IMR-90 (cell line): ENCODE data around the gene ARX. TPM values are rescaled to one million over a fixed set of nuclear protein-coding genes. Genes with fewer than 3 reads are reported as not detected.

Experiments used
- ATAC-seq: fragments of 200-7000 bp; cut with Tn5 transposase; 2 replicates; pipeline ENCODE4 v1.9.1; 2020; ENCODE audit warnings: low read depth, mild to moderate bottlenecking, moderate library complexity
- BruUV-seq: library from RNA; stranded (reverse); fragments of 400-500 nt; replicated peaks from 2 replicates; lab custom pipeline; 2021; lab: Mats Ljungman, UMichigan
- CTCF ChIA-PET: fragments of 300-600 bp; formaldehyde crosslinking; extraction: SDS; loops from one replicate; lab custom pipeline; 2021; ENCODE audit warnings: antibody characterized with exemption; lab: Yijun Ruan, JAX
- POLR2A ChIA-PET: fragments of 300-600 bp; sonication (Branson Sonifier 250); formaldehyde crosslinking; loops from one replicate; lab custom pipeline; 2022; ENCODE audit warnings: antibody characterized with exemption; ENCODE audit not compliant: unreplicated experiment; lab: Charles Lee
- DNase-seq: peaks from one replicate; pipeline ENCODE4 v3.0.0; 2013
- H2AFZ ChIP-seq: replicated peaks from 2 replicates; pipeline ENCODE3; 2013; ENCODE audit warnings: low read length, mild to moderate bottlenecking; ENCODE audit not compliant: poor library complexity
- H2AK5ac ChIP-seq: 2 replicates; pipeline ENCODE4 v1.6.1; 2013; ENCODE audit warnings: low read depth, low read length, inconsistent platforms
- H2AK9ac ChIP-seq: replicated peaks from 2 replicates; pipeline ENCODE3; 2013; ENCODE audit warnings: mild to moderate bottlenecking, low read depth, low read length, moderate library complexity; ENCODE audit not compliant: poor library complexity
- H2BK120ac ChIP-seq: 2 replicates; pipeline ENCODE4 v1.6.1; 2013; ENCODE audit warnings: low read depth, low read length, inconsistent platforms
- H2BK15ac ChIP-seq: 3 replicates; pipeline ENCODE4 v1.6.1; 2013; ENCODE audit warnings: low read depth, low read length, inconsistent platforms
- H2BK20ac ChIP-seq: 2 replicates; pipeline ENCODE4 v1.6.1; 2013; ENCODE audit warnings: low read depth, mild to moderate bottlenecking, inconsistent platforms, low read length, moderate library complexity
- H2BK5ac ChIP-seq: 2 replicates; pipeline ENCODE4 v1.6.1; 2013; ENCODE audit warnings: mild to moderate bottlenecking, low read depth, low read length, inconsistent platforms; ENCODE audit not compliant: poor library complexity, severe bottlenecking
- H3K14ac ChIP-seq: replicated peaks from 2 replicates; pipeline ENCODE4 v1.6.1; 2013; ENCODE audit warnings: low read depth, low read length, inconsistent platforms
- H3K18ac ChIP-seq: 2 replicates; pipeline ENCODE4 v1.6.1; 2013; ENCODE audit warnings: low read depth, low read length, control low read depth
- H3K23ac ChIP-seq: 2 replicates; pipeline ENCODE4 v1.6.1; 2013; ENCODE audit warnings: low read depth, low read length, inconsistent platforms
- H3K27ac ChIP-seq: 2 replicates; pipeline ENCODE4 v1.5.1; 2013; ENCODE audit warnings: mild to moderate bottlenecking, control low read depth, low read length; ENCODE audit not compliant: insufficient read depth
- H3K27me3 ChIP-seq: 2 replicates; pipeline ENCODE4 v1.6.1; 2013; ENCODE audit warnings: low read length; ENCODE audit not compliant: control insufficient read depth, insufficient read depth
- H3K36me3 ChIP-seq: 2 replicates; pipeline ENCODE4 v1.6.1; 2013; ENCODE audit warnings: low read length, mixed read lengths; ENCODE audit not compliant: control insufficient read depth, insufficient read depth
- H3K4ac ChIP-seq: 2 replicates; pipeline ENCODE4 v1.6.1; 2013; ENCODE audit warnings: low read depth, low read length, inconsistent platforms
- H3K4me1 ChIP-seq: 2 replicates; pipeline ENCODE4 v1.6.1; 2013; ENCODE audit warnings: low read length, mixed read lengths; ENCODE audit not compliant: control insufficient read depth, insufficient read depth
- H3K4me2 ChIP-seq: 2 replicates; pipeline ENCODE4 v1.6.1; 2013; ENCODE audit warnings: low read depth, mild to moderate bottlenecking, control low read depth, low read length, moderate library complexity
- H3K4me3 ChIP-seq: 2 replicates; pipeline ENCODE4 v1.5.1; 2013; ENCODE audit warnings: low read depth, mild to moderate bottlenecking, control low read depth, low read length, moderate library complexity; ENCODE audit not compliant: insufficient read depth
- H3K56ac ChIP-seq: 2 replicates; pipeline ENCODE4 v1.6.1; 2013; ENCODE audit warnings: low read length, inconsistent platforms; ENCODE audit not compliant: insufficient read depth; ENCODE audit errors: extremely low read depth
- H3K79me1 ChIP-seq, 2 experiments: 2 replicates each; pipeline ENCODE4 v1.6.1; 2013; ENCODE audit warnings: low read length in 2 of 2, inconsistent platforms in 1 of 2, low read depth in 1 of 2
- H3K9ac ChIP-seq: 2 replicates; pipeline ENCODE4 v1.6.1; 2013; ENCODE audit warnings: low read depth, low read length, control low read depth
- H3K9me1 ChIP-seq: 2 replicates; pipeline ENCODE4 v1.6.1; 2013; ENCODE audit warnings: low read length, inconsistent platforms; ENCODE audit not compliant: insufficient read depth
- H3K9me3 ChIP-seq: 2 replicates; pipeline ENCODE4 v1.6.1; 2013; ENCODE audit warnings: low read length; ENCODE audit not compliant: control insufficient read depth, insufficient read depth
- H4K20me1 ChIP-seq: 2 replicates; pipeline ENCODE4 v1.6.1; 2013; ENCODE audit warnings: low read length, inconsistent platforms; ENCODE audit not compliant: insufficient read depth
- H4K5ac ChIP-seq: 2 replicates; pipeline ENCODE4 v1.6.1; 2013; ENCODE audit warnings: mild to moderate bottlenecking, low read depth, low read length, control low read depth
- H4K8ac ChIP-seq, 2 experiments: 2 replicates each; pipeline ENCODE4 v1.6.1; 2013; ENCODE audit warnings: low read depth in 2 of 2, low read length in 2 of 2, control low read depth in 1 of 2, inconsistent platforms in 1 of 2
- H4K91ac ChIP-seq: 2 replicates; pipeline ENCODE4 v1.6.1; 2013; ENCODE audit warnings: low read depth, low read length, inconsistent platforms; ENCODE audit not compliant: insufficient read depth
- MXI1 ChIP-seq: IDR thresholded peaks from 2 replicates; pipeline ENCODE4 v1.6.1; 2012; ENCODE audit warnings: low read depth, mild to moderate bottlenecking, low read length, moderate library complexity, borderline replicate concordance
- whole genome bisulfite sequencing, 2 experiments: methylation state at CpG; one replicate each; pipeline versions ENCODE4 v1.1.5 to v1.1.7; 2013; ENCODE audit warnings: missing lambda C conversion rate in 2 of 2; ENCODE audit not compliant: insufficient read length in 1 of 2; ENCODE audit errors: extremely low coverage in 2 of 2; 5-methylcytosine and 5-hydroxymethylcytosine counted together
- dilution Hi-C: fragments of 300-500 bp; cut with HindIII; formaldehyde crosslinking; loops from one replicate; pipeline ENCODE4 v1.14.3; 2018; ENCODE audit warnings: low sequenced_read_pairs; ENCODE audit not compliant: unreplicated experiment
- in situ Hi-C: fragments of 300-500 bp; cut with MboI; formaldehyde crosslinking; loops from 3 replicates; pipeline ENCODE4 v1.14.3; 2019; ENCODE audit warnings: low sequenced_read_pairs, inconsistent platforms, mixed read lengths
- intact Hi-C: fragments of 100-400 bp; cut with micrococcal nuclease; formaldehyde crosslinking; loops from 2 replicates; pipeline ENCODE4 v1.10.0; 2022
- polyA plus RNA-seq, 3 experiments: library from polyadenylated mRNA; depleted of rRNA; stranded (reverse); fragments of >200 nt; gene quantifications; 2 replicates each; pipeline ENCODE4 v1.2.3, GENCODE V29; 2012; ENCODE audit warnings: low replicate concordance in 1 of 3
- total RNA-seq: library from RNA; depleted of rRNA; stranded (reverse); fragments of >200 nt; gene quantifications from 2 replicates; pipeline ENCODE4 v1.2.3, GENCODE V29; 2012
- TF ChIP-seq, protein P1 (sequence below): fragments of 150-350 bp; IDR thresholded peaks from 2 replicates; pipeline ENCODE4 v1.6.1; 2016; ENCODE audit warnings: low read depth, mild to moderate bottlenecking, low read length, moderate library complexity, borderline replicate concordance

ARX gene
- total and polyA plus RNA-seq, 2 of the 4 experiments (the other 2 are of a cell fraction), result not detected

DNA sequence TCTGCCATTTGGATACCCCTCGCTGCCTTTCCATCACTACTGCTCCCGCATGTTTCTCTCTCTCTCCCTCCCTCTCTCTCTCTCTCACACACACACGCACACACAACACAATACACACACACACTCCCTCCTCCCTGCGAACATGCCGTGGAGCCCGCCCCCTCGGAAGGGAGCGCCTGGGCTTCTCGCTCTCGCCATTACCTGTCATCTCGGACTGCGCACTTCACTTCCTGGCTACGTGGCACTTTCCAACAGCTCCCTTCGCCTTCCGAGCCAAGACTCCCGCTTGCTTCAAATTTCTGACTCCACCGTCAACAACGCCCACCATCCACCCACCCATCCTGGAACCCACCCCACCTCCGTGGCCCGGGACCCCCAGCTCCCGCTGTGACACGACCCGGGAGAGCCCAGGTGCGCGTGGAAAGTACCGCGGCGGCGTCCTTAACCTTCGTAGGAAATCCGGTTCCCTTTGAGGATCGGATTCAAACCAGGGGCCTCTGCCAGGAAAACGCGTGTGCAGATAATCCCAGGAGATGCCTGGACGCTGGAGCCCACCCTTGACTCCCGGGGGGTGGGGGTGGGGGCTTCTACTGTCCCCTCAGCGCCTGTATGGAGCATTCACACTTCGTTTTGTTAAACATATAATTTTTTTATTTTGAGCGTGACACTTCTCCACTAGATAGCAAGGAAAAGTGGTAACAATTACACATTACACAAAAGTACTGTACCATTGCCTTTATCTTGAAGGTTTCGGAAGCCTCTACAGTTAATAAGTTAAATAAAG lies 12.5 kb downstream of the ARX start:
- TF ChIP-seq MXI1, result no peak
- TF ChIP-seq, protein P1, sequence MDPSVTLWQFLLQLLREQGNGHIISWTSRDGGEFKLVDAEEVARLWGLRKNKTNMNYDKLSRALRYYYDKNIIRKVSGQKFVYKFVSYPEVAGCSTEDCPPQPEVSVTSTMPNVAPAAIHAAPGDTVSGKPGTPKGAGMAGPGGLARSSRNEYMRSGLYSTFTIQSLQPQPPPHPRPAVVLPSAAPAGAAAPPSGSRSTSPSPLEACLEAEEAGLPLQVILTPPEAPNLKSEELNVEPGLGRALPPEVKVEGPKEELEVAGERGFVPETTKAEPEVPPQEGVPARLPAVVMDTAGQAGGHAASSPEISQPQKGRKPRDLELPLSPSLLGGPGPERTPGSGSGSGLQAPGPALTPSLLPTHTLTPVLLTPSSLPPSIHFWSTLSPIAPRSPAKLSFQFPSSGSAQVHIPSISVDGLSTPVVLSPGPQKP, result no peak
- CTCF ChIA-PET, result interaction anchor here (0.6 kb wide), 1 partner anchor 250 kb away, joined by 3 read pairs; no protein-coding TSS in a partner anchor

More for the DNA sequence above, 12.5 kb downstream of the ARX start:
- Histone ChIP-seq H4K8ac (no peak overlapping the region), H3K9me3 (peaks cover 5% of the 10 kb centered on the region), H4K91ac (no peak overlapping the region), H2BK120ac (no peak overlapping the region), H3K14ac (no peak overlapping the region), H3K56ac (no peak overlapping the region), H3K9me1 (no peaks in the 10 kb centered on the region), H2BK15ac (no peak overlapping the region), H2BK20ac (no peak overlapping the region), H3K36me3 (no peaks in the 10 kb centered on the region), H3K27me3 (peaks cover 61% of the 10 kb centered on the region), H3K4me3 (no peak overlapping the region), H3K4me1 (no peaks in the 10 kb centered on the region; the same call in 1 of the 2 replicates), H2AK5ac (no peak overlapping the region), H3K27ac (no peak overlapping the region), H2AK9ac (no peak overlapping the region), H3K4me2 (peak overlapping the region; percentile 49; the same call in 1 of the 2 replicates), H2AFZ (peak overlapping the region; percentile 46), H3K79me1 (no peaks in the 10 kb centered on the region), H3K9ac (no peak overlapping the region), H3K4ac (no peak overlapping the region), H3K23ac (no peak overlapping the region), H2BK5ac (no peak overlapping the region), H4K20me1 (no peaks in the 10 kb centered on the region), H4K5ac (no peak overlapping the region), H3K18ac (no peak overlapping the region)
- dilution Hi-C loops (no loop called here), intact Hi-C loops (loop anchor here (5.0 kb wide), 1 partner anchor 166 kb away; no protein-coding TSS in a partner anchor), in situ Hi-C loops (no loop called here)
- POLR2A ChIA-PET, result no interaction called here
- DNase-seq (no peak), ATAC-seq (no peak)
- no TSS peak for BruUV-seq
- WGBS, 2 experiments, result 0% methylated on average over 2 of the region's 40 CpGs; no CpG with 5 or more reads in 1 of the 2 experiments
